Memory B cell (primary cell): ENCODE results near the gene ALG14.
"Not testable (repeated sequence)": the region's sequence is repeated elsewhere in the genome, so short reads cannot be mapped to it uniquely, and the experiment has no call there.

ENCODE experiments used
- ATAC-seq: fragments of 150-1000 bp; cut with Tn5 transposase; 2 replicates; pipeline ENCODE4 v1.10.0; 2021; ENCODE audit warnings: low read depth, mild to moderate bottlenecking, moderate library complexity
- DNase-seq, 2 donors: peaks; one replicate each; pipeline ENCODE4 v3.0.0; 2022; ENCODE audit warnings: low spot score in 2 of 2
- H3K27ac Mint-ChIP-seq: one replicate; pipeline ENCODE4 v1.8.0; 2022; ENCODE audit warnings: mild to moderate bottlenecking, moderate library complexity, mixed read lengths
- H3K27me3 Mint-ChIP-seq: one replicate; pipeline ENCODE4 v1.8.0; 2022; ENCODE audit warnings: mixed read lengths
- H3K36me3 Mint-ChIP-seq: one replicate; pipeline ENCODE4 v1.8.0; 2022; ENCODE audit warnings: mild to moderate bottlenecking, mixed read lengths
- H3K4me1 Mint-ChIP-seq: one replicate; pipeline ENCODE4 v1.8.0; 2022; ENCODE audit warnings: mixed read lengths
- H3K4me3 Mint-ChIP-seq: one replicate; pipeline ENCODE4 v1.8.0; 2022; ENCODE audit warnings: mild to moderate bottlenecking, moderate library complexity, mixed read lengths
- H3K9me3 Mint-ChIP-seq: one replicate; pipeline ENCODE4 v1.8.0; 2022; ENCODE audit warnings: mixed read lengths

The ALG14 gene

GRCh38 chr1:95002540-95003432, 70.0 kb downstream of the ALG14 start:
- no peak for ATAC-seq
- no peaks in the 10 kb centered on the region for H3K27me3 Mint-ChIP-seq
- H3K9me3 Mint-ChIP-seq = no peaks in the 10 kb centered on the region
- DNase-seq = no peak
- peaks cover 13% of the 10 kb centered on the region for H3K36me3 Mint-ChIP-seq
- no peak overlapping the region for H3K4me3 Mint-ChIP-seq
- H3K27ac Mint-ChIP-seq = no peak overlapping the region
- H3K4me1 Mint-ChIP-seq = no peaks in the 10 kb centered on the region

DNA sequence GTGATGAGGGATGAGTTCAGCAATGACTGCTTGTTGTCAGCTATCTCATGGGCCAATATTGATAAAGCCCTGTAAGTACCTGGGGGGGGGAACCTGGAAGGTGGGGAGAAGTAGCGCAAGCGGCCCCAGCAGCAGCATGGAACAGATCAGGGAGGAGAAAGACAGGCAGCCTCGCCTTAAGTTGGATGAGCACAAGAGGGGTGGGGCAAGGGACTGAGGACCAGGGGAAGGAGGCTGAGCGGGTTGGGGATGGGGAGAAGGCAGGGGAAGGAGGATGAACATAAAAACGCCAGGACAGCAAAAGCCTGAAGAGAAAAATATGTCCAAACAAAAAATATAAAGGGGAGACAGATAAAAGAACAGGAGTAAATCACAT, 70.6 kb downstream of the ALG14 start:
- H3K4me1 Mint-ChIP-seq = no peaks in the 10 kb centered on the region
- ATAC-seq (no peak), DNase-seq (no peak)
- H3K4me3 Mint-ChIP-seq = no peak overlapping the region
- no peaks in the 10 kb centered on the region for H3K9me3 Mint-ChIP-seq
- H3K27ac Mint-ChIP-seq = no peak overlapping the region
- no peaks in the 10 kb centered on the region for H3K27me3 Mint-ChIP-seq
- H3K36me3 Mint-ChIP-seq = peaks cover 13% of the 10 kb centered on the region

GRCh38 chr1:94999456-95000131, 73.2 kb downstream of the ALG14 start:
- H3K9me3 Mint-ChIP-seq = no peaks in the 10 kb centered on the region
- no peak for DNase-seq

DNA sequence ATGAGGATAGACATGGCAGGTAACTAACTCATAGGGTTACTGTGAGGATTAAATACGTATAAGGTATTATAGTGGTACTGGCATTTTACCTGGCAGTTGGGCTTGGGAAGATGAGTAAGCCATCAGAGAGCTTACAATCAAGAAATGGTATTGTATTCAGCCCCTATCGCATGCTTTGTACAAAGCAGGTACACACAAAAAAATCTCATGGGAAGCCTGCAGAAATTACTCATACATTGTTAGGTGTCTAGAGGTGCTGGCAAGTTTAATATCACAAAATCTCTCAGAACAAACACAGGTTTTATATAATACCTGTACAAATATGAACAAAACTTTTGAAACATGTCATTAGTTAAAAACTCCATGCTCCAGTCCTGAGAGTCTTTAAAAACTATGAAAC, 74.0 kb downstream of the ALG14 start:
- no peaks in the 10 kb centered on the region for H3K27me3 Mint-ChIP-seq
- H3K9me3 Mint-ChIP-seq = no peaks in the 10 kb centered on the region
- H3K36me3 Mint-ChIP-seq = peaks cover 10% of the 10 kb centered on the region
- no peak overlapping the region for H3K4me3 Mint-ChIP-seq
- H3K4me1 Mint-ChIP-seq = peaks cover 3% of the 10 kb centered on the region
- no peak for DNase-seq
- no peak overlapping the region for H3K27ac Mint-ChIP-seq
- no peak for ATAC-seq

More at GRCh38 chr1:94999456-95000131, 73.2 kb downstream of the ALG14 start:
- Mint-ChIP-seq H3K4me3 (no peak overlapping the region), H3K27ac (no peak overlapping the region), H3K27me3 (no peaks in the 10 kb centered on the region), H3K36me3 (peaks cover 10% of the 10 kb centered on the region), H3K4me1 (peaks cover 3% of the 10 kb centered on the region)
- no peak for ATAC-seq

DNA sequence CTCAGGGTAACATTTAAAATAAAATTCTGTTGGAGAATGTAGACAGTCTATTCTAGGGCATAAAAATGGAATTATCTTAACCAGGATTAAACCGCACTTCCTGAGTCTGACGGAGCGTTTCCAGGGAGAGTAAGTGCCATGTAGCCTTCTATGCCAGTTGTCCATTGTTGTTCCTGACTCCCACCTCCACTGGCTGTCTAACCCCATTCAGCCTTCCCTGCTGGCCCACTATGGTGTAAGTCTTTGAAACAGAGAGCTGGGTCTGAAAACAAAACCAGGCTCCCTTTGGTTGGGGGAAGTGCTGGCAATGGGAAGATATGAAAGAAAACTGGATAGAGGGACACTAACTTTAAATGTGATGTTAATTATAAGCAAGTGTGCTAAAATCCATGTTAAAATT, 74.6 kb downstream of the ALG14 start:
- no peak overlapping the region for H3K27ac Mint-ChIP-seq
- DNase-seq (no peak), ATAC-seq (no peak)
- H3K4me3 Mint-ChIP-seq = no peak overlapping the region
- no peaks in the 10 kb centered on the region for H3K27me3 Mint-ChIP-seq
- peaks cover 10% of the 10 kb centered on the region for H3K36me3 Mint-ChIP-seq
- peaks cover 3% of the 10 kb centered on the region for H3K4me1 Mint-ChIP-seq
- H3K9me3 Mint-ChIP-seq = no peaks in the 10 kb centered on the region

DNA sequence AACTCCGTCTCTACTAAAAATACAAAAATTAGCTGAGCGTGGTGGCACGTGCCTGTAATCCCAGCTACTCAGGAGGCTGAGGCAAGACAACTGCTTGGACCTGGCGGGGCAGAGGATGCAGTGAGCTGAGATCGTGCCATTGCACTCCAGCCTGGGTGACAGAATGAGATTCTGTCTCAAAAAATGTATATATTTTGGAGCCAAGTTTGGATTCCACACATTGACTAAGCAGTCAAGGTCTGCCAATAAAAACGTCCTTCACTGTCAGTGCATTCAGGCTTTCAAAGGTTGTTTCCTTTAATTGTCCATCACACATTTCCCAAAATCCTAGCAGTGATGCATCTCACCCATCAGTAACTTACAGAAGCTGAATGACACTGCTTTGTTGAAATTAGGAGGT, 77.2 kb downstream of the ALG14 start:
- not testable (repeated sequence) for H3K4me3 Mint-ChIP-seq, H3K9me3 Mint-ChIP-seq, H3K27ac Mint-ChIP-seq, H3K4me1 Mint-ChIP-seq, H3K27me3 Mint-ChIP-seq, DNase-seq, H3K36me3 Mint-ChIP-seq, ATAC-seq

DNA sequence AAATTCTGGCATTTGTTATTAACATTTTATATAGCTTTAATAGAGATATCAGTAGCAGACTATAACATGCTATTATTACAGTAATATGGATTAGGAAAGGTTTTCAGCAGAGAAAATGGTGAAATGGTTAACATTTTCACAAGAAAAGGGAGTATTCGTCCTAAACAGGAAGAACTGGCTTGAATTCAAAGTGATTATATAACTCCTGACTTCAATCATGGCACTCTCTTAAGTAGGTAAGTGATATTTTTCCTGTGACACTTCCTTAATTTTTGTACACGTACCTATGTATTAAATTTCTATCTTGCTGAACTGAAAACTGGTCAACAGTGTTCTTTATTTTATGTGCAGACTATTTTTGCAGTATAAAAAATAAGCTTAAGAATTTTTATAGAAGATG, 77.9 kb downstream of the ALG14 start:
- Mint-ChIP-seq H3K27ac (no peak overlapping the region), H3K36me3 (peaks cover 8% of the 10 kb centered on the region), H3K4me3 (no peak overlapping the region), H3K9me3 (no peaks in the 10 kb centered on the region), H3K4me1 (peaks cover 3% of the 10 kb centered on the region), H3K27me3 (no peaks in the 10 kb centered on the region)
- no peak for ATAC-seq
- no peak for DNase-seq

- Mint-ChIP-seq H3K27me3 (no peaks in the 10 kb centered on the region), H3K4me3 (no peak overlapping the region), H3K27ac (no peak overlapping the region), H3K36me3 (peaks cover 6% of the 10 kb centered on the region), H3K4me1 (peaks cover 3% of the 10 kb centered on the region), H3K9me3 (no peaks in the 10 kb centered on the region)
- no peak for DNase-seq
- no peak for ATAC-seq
These were observed 78.7 kb downstream of the ALG14 start for GRCh38 chr1:94993931-94994645.

DNA sequence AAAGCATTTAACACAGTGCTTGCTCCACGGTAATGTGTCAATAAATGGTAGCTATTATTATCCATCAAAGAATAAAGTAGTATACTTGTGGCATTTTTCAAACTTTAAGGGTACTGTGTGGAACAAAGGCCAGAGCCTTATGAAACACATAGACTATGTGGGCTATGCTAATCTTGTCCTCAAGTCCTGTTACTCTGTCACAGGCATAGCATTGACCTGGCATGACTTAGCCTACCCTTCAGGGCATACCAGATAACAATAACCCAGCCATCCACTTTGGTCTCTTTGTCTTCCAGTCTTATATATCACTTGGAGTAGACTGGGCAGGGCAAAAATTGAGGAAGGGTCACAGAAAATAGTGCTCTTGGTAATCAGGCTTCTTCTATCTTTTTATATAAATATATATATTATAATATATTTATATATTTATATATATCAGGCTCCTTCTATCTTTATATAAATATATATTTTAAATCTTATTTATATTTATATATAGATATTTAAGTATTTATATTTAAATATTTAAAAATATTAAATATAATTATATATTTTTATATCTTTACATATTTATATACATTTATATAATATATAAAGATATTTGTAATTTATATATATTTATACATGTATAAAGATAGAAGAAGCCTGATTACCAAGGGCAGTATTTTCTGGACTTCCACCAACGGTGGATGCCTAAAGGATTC, 79.7 kb downstream of the ALG14 start:
- no peaks in the 10 kb centered on the region for H3K9me3 Mint-ChIP-seq

GRCh38 chr1:94992161-94992560, 80.6 kb downstream of the ALG14 start:
- Mint-ChIP-seq H3K27ac (no peak overlapping the region), H3K4me1 (peaks cover 12% of the 10 kb centered on the region)

More for the DNA sequence above, 79.7 kb downstream of the ALG14 start:
- H3K4me3 Mint-ChIP-seq = no peak overlapping the region
- H3K27ac Mint-ChIP-seq = no peak overlapping the region
- peaks cover 7% of the 10 kb centered on the region for H3K4me1 Mint-ChIP-seq
- H3K27me3 Mint-ChIP-seq = no peaks in the 10 kb centered on the region
- peaks cover 6% of the 10 kb centered on the region for H3K36me3 Mint-ChIP-seq
- ATAC-seq (no peak), DNase-seq (no peak)

GRCh38 chr1:94989911-94990473, 82.8 kb downstream of the ALG14 start:
- Mint-ChIP-seq H3K27me3 (no peaks in the 10 kb centered on the region), H3K4me1 (peaks cover 10% of the 10 kb centered on the region), H3K27ac (no peak overlapping the region), H3K36me3 (peaks cover 6% of the 10 kb centered on the region), H3K9me3 (no peaks in the 10 kb centered on the region), H3K4me3 (no peak overlapping the region)
- DNase-seq (no peak), ATAC-seq (no peak)

More at GRCh38 chr1:94992161-94992560, 80.6 kb downstream of the ALG14 start:
- peaks cover 6% of the 10 kb centered on the region for H3K36me3 Mint-ChIP-seq
- DNase-seq (no peak), ATAC-seq (no peak)
- no peak overlapping the region for H3K4me3 Mint-ChIP-seq
- H3K27me3 Mint-ChIP-seq = no peaks in the 10 kb centered on the region
- H3K9me3 Mint-ChIP-seq = no peaks in the 10 kb centered on the region

- Mint-ChIP-seq H3K4me3 (no peak overlapping the region), H3K9me3 (no peaks in the 10 kb centered on the region), H3K27me3 (no peaks in the 10 kb centered on the region), H3K27ac (no peak overlapping the region), H3K36me3 (peaks cover 6% of the 10 kb centered on the region), H3K4me1 (peaks cover 11% of the 10 kb centered on the region)
- no peak for DNase-seq
- ATAC-seq = no peak
These were observed 83.4 kb downstream of the ALG14 start for GRCh38 chr1:94989398-94989797.

DNA sequence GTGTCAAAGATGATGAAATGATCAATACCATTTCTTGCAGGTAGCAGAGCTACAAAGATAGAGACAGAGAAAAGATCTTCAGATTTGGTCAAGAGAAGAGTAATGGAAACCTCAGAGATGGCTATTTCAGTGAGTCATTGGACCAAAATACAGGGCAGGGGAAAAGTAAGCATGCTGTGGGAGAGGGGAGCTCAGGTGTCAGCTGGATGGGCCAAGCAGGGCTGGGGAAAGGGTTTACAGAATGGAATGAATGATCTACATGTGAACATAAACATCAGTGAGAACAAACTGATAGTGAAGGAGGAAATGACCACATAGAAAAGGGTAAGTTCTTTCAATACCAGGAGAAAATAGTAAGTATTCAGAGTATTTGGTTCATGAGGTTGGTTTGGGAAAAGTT, 84.4 kb downstream of the ALG14 start:
- H3K27me3 Mint-ChIP-seq = no peaks in the 10 kb centered on the region
- H3K27ac Mint-ChIP-seq = no peak overlapping the region
- H3K4me3 Mint-ChIP-seq = no peak overlapping the region
- H3K9me3 Mint-ChIP-seq = no peaks in the 10 kb centered on the region
- peaks cover 6% of the 10 kb centered on the region for H3K36me3 Mint-ChIP-seq
- ATAC-seq = no peak
- no peak for DNase-seq
- H3K4me1 Mint-ChIP-seq = peaks cover 11% of the 10 kb centered on the region
